ENCODE measurements around the gene HLA-DQB2.

Gene HLA-DQB2

DNA sequence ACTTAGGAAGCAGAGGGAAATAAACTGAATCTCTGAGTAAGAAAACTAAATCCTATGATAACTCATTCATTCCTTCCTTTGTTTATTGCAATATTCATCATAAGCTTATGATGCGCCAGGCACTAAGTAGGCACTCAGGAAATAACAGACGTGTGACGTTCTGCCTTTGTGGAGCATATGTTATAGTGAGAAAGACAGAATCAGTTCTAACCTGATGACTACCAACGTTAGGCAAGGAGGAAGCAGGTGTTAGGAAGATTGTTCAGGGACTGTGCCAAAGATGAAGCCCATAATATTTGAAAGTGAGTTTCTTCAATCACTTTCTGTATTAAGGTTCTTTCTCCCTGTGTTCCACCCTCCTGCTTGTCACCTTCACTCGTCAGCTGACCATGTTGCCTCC lies 18.6 kb downstream of the HLA-DQB2 start:
- DNase-seq = no peak

DNA sequence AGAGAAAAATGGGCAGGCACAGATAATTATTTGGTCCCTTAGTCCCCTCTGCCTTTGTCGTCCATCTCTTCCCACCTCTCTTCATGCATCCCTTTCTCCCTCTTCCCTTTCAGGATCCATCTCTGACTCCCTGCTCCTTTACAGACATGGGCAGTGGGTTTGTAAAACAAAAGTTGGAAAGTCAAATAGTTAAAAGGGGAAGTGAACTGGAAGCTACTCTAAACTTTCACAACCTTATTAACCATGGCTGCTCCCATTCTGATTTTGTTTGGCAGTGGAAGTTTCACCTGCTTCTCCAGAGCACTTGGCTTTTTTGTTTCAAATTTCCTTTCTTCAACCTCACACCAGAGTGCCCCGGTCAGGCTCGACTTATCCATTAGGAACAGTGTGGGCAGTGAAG lies 21.0 kb downstream of the HLA-DQB2 start:
- DNase-seq = no peak

DNA sequence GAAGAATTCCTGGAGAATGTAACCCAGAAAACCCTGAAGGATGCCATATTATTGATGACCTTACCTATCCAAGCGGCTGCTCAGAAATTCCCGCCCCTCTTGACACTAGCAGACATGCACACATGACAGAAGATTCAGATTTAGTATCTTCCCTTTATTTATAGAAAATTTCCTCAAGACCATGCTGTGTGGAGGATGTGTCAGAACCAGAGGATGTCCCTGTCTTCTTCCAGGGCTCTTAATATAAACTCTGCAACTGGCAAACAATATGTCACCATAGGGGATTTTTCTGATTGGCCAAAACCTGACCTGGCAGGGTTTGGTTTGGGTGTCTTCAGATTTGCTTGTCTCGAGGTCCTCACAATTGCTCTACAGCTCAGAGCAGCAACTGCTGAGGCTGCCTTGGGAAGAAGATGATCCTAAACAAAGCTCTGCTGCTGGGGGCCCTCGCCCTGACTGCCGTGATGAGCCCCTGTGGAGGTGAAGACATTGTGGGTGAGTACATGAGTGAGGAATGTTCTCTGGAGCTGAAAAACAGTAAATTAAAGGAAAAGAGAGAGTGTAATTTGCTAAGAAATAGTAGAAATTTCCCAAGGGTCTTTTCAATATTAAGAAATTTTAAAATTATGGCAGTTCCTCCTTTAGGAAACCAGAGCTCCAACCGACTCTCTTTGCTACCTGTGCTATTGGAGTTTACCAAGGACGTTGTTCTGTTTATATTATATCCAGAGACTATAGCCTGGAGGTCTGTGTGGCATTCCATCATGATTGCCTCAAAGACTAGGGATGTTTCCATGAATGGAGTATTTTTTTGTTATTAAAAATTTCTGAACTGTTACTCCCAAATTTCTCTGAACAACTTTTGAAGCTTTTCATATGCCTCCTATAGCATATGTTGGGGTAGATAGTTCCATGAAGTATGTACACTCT lies 22.0 kb downstream of the HLA-DQB2 start, which contains the start of gene HLA-DQA2:
HLA-DQA2 (plus strand) TSS at position 361 of the 930 bp plus-strand sequence; CDS start at position 414, 53 bp downstream.
- DNase-seq = no peak

DNA sequence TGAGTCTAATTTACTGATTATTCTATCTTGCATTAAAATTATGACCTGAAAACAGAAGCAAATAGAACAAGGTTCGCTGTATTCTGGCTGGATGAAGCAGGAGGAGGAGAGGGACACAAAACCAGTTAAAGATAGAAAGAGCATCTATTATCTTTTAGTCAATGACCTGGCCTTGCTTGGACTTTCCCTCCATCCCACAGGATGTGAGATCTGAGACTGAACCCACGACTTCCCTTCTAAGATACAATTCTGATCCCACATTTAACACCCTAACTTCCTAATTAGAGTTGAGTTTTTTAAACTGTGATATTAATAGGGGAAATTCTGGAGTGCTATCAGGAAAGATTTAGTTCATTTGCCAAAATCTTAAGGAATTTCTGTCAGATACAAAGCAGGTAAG lies 25.2 kb downstream of the HLA-DQB2 start:
- no peak for DNase-seq

- no peak for DNase-seq
Measured at GRCh38 chr6:32718879-32719278, 44.5 kb downstream of the HLA-DQB2 start.

- DNase-seq = no peak
Measured at GRCh38 chr6:32716396-32716795, 46.9 kb downstream of the HLA-DQB2 start.

DNA sequence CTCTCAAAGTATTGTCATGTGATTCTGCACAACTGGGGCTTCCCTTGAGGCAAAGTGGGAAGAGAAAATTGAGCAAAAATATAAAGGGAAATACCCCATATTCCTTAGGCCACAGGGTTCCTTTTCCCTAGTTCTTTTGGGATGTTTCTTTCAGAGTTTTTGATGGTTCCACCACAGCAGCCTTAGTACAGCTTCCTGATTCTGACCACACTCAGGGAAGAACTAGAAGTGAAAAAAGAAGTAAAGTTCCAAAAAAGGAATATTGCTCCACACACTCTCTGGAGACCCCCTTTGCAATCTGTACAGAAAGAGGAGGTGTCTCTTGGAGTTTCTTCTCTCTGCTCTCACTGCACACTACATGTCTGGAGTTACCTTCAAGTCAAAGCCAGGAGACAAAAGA lies 50.1 kb downstream of the HLA-DQB2 start:
- DNase-seq = no peak

- no peak for DNase-seq
Measured at GRCh38 chr6:32709625-32710024, 53.7 kb downstream of the HLA-DQB2 start.

All from activated CD4-positive, alpha-beta T cell treated with anti-CD3 and anti-CD28 coated beads for 1 hour (primary cell).